ENCODE measurements around the gene CER1. TPM values are rescaled to one million over a fixed set of nuclear protein-coding genes. Genes with fewer than 3 reads are reported as not detected.

CER1 gene
- polyA plus RNA-seq, 1 donor from 2014 or later: not detected

GRCh38 chr9:14710804-14711203, 11.7 kb downstream of the CER1 start:
- Histone ChIP-seq H3K4me3 (ENCODE audit: low read length) (no peak overlapping the region), H3K79me2 (replicated peaks; ENCODE audit: insufficient read depth, low read length) (no peaks in the 10 kb centered on the region), H3F3A (ENCODE audit: insufficient read depth, low read length, poor library complexity, severe bottlenecking) (no peaks in the 10 kb centered on the region), H3K27ac (ENCODE audit: low read length) (no peak overlapping the region), H3K9me2 (ENCODE audit: insufficient read depth, low read length) (no peaks in the 10 kb centered on the region), H3K4me2 (ENCODE audit: low read length) (no peak overlapping the region), H3K9ac (ENCODE audit: low read length) (no peak overlapping the region), H3K9me3 (ENCODE audit: low read length) (peaks cover 3% of the 10 kb centered on the region), H4K20me1 (ENCODE audit: insufficient read depth) (no peaks in the 10 kb centered on the region), H3K27me3 (ENCODE audit: insufficient read depth, low read depth, low read length) (no peaks in the 10 kb centered on the region), H2AFZ (ENCODE audit: low read depth, low read length) (no peak overlapping the region), H3K36me3 (ENCODE audit: insufficient read depth, low read length) (no peaks in the 10 kb centered on the region)
- TF ChIP-seq POLR2AphosphoS5 (IDR thresholded peaks at IDR 0.05) (no peak), EP300 (conservative IDR thresholded peaks at IDR 0.05; ENCODE audit: poor library complexity, severe bottlenecking) (no peak), TAF1 (IDR thresholded peaks at IDR 0.05; ENCODE audit: low read depth) (no peak), CTCF (IDR thresholded peaks at IDR 0.05; ENCODE audit: poor library complexity, severe bottlenecking) (no peak), MXI1 (conservative IDR thresholded peaks at IDR 0.05; ENCODE audit: poor library complexity, severe bottlenecking) (no peak), RAD21 (conservative IDR thresholded peaks at IDR 0.05) (no peak), EZH2 (IDR thresholded peaks at IDR 0.05; ENCODE audit: borderline replicate concordance, insufficient read depth, low read length, poor library complexity, severe bottlenecking) (no peak), SMC3 (conservative IDR thresholded peaks at IDR 0.05; ENCODE audit: poor library complexity) (no peak), REST (IDR thresholded peaks at IDR 0.05; ENCODE audit: borderline replicate concordance) (no peak)

DNA sequence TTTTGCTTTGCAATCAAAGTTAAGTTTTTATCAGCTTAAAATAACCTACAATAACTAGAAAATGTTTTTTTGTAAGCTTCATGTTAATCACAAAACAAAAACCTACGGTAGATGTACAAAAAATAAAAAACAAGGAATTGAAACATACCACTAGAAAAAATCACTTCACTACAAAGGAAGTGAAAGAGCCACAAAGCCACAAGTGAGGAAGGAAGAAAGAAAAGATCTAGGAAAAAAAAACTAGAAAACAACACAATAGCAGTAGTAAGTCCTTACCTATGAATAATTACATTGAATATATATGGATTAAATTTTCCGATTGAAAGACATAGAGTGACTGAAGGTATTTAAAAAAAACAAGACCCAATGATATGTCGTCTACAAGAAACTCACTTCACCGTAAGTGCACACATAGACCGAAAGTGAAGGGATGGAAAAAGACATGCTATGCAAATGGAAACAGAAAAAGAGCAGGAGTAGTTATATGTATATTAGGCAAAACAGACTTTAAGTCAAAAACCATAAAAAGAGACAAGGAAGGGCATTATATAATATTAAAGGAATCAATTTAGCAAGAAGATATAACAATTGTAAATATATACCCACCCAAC, 15.9 kb downstream of the CER1 start:
- H3K4me3 ChIP-seq (ENCODE audit: low read length): no peak overlapping the region
- H3K9me3 ChIP-seq (ENCODE audit: low read length): peaks cover 8% of the 10 kb centered on the region
- no peaks in the 10 kb centered on the region for H3F3A ChIP-seq (ENCODE audit: insufficient read depth, low read length, poor library complexity, severe bottlenecking)
- H3K27me3 ChIP-seq (ENCODE audit: insufficient read depth, low read depth, low read length): no peaks in the 10 kb centered on the region
- H4K20me1 ChIP-seq (ENCODE audit: insufficient read depth): no peaks in the 10 kb centered on the region
- no peaks in the 10 kb centered on the region for H3K9me2 ChIP-seq (ENCODE audit: insufficient read depth, low read length)
- H3K36me3 ChIP-seq (ENCODE audit: insufficient read depth, low read length): no peaks in the 10 kb centered on the region
- TF ChIP-seq REST (IDR thresholded peaks at IDR 0.05; ENCODE audit: borderline replicate concordance): no peak
- TF ChIP-seq EP300 (conservative IDR thresholded peaks at IDR 0.05; ENCODE audit: poor library complexity, severe bottlenecking): no peak
- no peak for TF ChIP-seq MXI1 (conservative IDR thresholded peaks at IDR 0.05; ENCODE audit: poor library complexity, severe bottlenecking)
- TF ChIP-seq EZH2 (IDR thresholded peaks at IDR 0.05; ENCODE audit: borderline replicate concordance, insufficient read depth, low read length, poor library complexity, severe bottlenecking): no peak
- no peak for TF ChIP-seq CTCF (IDR thresholded peaks at IDR 0.05; ENCODE audit: poor library complexity, severe bottlenecking)
- no peak for TF ChIP-seq SMC3 (conservative IDR thresholded peaks at IDR 0.05; ENCODE audit: poor library complexity)
- no peak for TF ChIP-seq RAD21 (conservative IDR thresholded peaks at IDR 0.05)
- TF ChIP-seq TAF1 (IDR thresholded peaks at IDR 0.05; ENCODE audit: low read depth): no peak
- no peak for TF ChIP-seq POLR2AphosphoS5 (IDR thresholded peaks at IDR 0.05)
- H3K4me2 ChIP-seq (ENCODE audit: low read length): no peak overlapping the region
- no peak overlapping the region for H2AFZ ChIP-seq (ENCODE audit: low read depth, low read length)
- no peak overlapping the region for H3K27ac ChIP-seq (ENCODE audit: low read length)
- no peak overlapping the region for H3K9ac ChIP-seq (ENCODE audit: low read length)
- H3K79me2 ChIP-seq (replicated peaks; ENCODE audit: insufficient read depth, low read length): no peaks in the 10 kb centered on the region
